Activated naive CD4-positive, alpha-beta T cell treated with Interleukin-2 at 50 U/mL for 16 hours (primary cell): Measurements from ENCODE around the gene TRIM71.

ENCODE experiments used
- DNase-seq: peaks from one replicate; pipeline ENCODE4 v3.0.0-alpha.2; 2020

TRIM71 gene

DNA sequence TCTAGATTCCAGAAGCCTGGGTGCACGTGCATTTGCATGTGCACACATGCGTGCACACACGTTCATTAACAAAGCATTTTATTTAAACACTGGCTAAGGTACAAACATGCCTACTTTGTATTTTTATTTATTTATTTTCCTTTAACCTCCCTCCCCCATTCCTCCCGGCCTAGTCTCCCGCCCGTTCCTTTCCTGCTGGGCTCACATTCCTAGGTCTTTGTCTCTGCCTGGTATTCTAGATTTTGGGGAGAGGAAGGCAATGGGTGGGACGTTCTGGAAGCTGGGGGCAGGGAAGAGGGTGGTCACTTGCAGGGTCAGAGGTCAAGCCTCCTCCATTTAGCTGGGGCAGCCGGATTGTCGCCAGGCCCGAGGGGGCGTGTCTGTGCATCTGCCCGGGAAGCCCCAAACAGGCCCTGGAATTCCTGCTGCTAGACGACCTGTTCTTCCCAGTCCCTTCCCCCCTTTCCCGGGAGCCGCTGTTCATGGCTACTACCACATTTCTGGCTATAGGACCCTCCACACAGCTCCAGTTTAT lies 51.8 kb downstream of the TRIM71 start:
- DNase-seq, result no peak

DNA sequence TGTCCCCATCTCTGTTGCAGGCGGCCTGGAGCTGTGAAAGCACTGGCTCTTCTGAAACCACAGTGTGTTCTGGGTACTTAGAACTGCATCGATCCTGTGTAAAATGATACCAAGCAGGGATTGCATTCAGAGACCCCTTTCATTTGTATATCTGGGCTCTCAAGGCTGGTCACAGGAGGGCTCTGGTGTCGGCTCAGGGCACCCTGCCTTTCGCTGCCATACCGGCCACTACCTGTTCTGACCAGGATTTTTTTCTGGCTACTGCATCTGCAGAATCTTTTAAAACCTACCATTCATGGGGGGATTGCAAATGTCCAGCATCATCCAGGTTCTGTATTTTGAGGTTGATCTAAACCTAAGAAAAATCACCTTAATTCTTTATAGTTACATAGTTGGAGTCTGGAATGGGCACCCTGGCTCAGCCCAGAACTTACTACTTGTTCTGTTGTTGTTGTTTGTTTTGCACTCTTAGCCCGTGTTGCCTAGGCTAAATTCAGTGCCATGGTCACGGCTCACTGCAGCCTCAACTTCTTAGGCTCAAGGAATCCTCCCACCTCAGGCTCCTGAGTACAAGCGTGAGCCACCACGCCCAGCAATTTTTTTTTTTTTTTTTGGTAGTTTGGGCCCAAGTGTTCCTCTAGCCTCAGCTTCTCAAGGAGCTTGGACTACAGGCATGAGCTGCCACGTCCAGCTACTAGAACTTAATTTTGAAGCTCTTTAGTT lies 52.7 kb downstream of the TRIM71 start:
- DNase-seq, result no peak

DNA sequence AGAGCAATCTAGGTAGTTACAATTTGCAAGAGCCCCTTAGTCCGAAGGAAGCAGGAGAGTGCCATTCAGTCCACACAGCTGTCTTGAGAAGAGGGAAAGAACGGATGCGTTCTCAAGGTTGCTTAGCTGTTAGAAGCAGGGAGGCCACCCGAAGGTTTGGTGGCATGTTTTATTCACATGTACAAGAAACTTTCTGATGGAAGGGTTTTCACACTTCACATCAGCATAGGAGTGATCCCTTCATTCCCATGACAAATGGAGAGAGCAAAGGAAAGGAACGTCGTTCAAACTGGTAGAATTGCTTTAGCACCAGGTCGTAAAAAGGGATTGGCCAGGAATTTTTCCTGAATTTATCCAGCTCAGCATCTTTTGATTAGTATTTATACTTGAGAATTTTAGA lies 53.5 kb downstream of the TRIM71 start:
- DNase-seq, result no peak

DNA sequence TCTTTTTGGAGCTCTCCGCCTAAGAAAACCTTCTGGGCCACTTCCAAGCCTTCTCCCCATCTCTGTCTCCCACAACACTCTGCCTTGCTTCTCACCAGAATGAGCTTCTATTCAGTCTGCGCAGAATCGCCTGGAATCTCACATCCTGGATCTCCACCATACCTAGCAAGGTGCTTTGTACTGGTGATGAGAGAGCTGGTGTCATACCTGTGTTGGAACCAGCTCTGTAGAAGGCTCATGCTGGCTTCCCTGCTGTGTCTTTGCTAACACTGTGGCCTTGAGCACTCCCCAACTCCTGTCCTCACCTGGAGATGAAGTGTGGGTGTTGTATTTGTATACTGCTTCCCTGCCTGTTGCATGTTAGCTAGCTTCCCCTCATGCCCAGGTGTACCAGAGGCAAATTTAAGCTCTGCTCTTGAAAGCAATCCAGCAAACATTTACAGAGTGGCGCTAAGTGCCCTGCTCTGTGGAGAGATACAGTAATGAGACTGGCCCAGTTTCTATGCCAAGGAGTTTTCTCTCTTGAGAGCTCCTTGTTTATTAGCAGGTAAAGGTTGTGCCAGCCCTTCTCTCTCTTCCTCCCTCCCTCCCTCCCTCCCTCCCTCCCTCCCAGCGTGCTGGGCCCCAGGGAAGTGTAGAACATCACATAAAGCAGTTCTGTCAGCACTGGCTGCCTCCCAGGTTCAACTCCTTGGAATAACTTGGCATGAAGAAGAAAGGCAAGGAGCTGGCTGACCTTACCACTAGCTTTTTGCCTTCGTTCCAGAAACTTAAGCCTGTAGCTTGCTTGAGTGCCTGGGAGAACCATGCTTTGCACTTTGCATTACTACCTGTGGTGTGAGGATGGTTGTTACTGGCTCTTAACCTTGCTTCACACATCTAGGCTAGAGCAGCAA lies 54.9 kb downstream of the TRIM71 start:
- no peak for DNase-seq

DNA sequence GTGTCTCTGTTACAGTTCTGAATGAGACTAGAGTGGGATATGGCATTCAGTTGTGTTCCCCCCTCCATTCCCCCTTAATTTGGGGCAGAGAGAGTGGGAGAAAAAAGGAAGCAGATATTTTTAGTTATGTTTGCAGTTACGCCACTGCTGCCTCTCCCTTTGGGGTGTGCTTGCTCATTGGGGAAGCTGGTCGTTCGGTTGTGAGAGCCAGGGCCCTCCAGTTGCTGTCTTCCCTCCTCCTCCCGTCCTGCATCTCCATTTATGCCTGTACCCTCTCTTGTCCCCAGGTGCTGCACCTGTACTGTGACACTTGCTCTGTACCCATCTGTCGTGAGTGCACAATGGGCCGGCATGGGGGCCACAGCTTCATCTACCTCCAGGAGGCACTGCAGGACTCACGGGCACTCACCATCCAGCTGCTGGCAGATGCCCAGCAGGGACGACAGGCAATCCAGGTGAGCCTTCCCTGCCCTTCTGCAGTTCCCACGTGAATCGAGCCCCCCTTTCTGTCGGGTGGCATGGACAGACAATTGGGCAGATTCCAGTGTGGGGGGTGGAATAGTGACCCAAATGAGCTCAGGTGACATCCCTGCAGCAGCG lies 55.8 kb downstream of the TRIM71 start:
- DNase-seq, result no peak

DNA sequence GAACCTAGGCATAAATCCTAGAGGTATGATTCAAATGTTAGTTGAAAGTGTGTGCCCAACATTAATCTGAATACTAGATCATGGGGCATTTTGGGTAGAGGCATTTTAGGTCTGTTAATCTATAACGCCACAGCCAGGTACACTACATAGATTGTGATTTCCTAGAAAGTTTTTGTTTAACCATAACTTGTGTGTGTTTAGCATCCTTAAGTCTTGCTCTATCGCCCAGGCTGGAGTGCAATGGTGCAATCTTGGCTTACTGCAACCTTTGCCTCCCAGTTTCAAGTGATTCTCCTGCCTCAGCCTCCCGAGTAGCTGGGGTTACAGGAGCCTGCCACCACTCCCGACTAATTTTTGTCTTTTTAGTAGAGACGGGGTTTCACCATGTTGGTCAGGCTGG lies 59.1 kb downstream of the TRIM71 start:
- no peak for DNase-seq

DNA sequence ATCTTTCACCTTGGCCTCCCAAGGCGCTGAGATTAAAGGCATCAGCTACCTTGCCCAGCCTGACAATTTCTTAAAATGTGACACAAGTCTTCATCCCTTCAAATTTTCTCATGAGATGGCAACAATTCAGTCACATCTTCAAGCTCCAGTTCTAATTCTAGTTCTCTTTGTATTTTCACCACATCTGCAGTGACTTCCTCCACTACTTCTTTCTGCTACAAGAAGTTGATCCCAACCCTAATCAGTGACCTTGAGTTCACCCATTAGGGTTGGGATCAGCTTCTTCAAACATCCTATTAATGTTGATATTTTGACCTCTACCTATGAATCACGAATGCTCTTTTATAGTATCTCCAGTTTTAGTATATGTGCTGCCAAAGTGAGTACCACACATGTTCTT lies 59.8 kb downstream of the TRIM71 start:
- DNase-seq, result no peak

DNA sequence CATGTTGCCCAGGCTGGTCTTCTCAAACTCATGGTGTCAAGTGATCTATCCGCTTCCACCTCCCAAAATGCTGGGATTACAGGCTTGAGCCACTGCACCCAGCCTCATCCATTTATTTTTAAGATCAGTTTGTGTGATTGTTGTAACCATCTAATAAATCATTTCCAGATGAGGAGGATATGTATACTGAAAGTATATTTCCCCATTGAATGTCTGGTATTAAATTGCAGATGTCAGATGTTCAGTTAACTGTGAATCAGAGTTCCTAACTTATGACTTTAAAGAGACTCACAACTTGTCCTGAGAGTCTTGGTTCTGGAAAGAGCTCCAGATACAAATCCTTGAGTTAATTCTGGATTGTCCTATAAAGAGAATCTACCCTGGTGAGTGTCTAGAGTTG lies 62.4 kb downstream of the TRIM71 start:
- DNase-seq, result no peak

DNA sequence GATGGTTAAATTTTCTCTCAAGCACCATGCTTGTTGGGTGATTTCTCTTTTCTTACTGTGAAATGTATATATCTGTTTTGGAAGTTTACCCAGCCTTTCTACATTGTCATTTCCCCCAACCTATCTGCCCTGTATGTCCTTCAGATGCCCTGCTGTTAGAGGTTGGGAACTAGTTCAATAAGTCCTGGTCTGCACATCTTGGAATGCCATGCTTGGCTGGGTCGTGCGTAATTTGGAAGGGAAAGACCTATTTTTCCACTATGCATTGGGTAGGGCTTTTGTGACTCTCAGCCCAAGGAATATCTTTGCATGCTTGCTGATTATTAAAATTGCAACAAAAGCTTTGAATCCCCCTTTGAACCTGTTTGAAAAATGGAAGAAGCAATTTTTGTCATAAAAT lies 63.8 kb downstream of the TRIM71 start:
- no peak for DNase-seq

DNA sequence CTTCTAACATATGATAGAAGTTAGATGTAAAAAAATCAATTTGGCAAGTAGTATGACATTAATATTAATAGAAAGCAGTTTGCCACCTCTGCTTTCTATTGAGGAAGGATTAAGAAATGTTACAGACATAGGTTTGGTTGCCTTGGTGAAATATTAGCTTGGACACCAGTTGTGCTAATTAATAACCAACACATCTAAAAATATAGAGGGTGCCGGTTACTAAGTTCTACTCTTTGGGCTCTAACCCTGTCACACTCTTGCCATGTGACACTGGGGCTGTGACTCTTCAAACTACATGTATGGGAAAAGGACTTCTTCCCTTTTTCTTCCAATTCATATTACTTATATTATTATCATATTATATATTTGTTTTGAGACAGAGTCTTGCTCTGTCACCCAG lies 64.4 kb downstream of the TRIM71 start:
- no peak for DNase-seq

DNA sequence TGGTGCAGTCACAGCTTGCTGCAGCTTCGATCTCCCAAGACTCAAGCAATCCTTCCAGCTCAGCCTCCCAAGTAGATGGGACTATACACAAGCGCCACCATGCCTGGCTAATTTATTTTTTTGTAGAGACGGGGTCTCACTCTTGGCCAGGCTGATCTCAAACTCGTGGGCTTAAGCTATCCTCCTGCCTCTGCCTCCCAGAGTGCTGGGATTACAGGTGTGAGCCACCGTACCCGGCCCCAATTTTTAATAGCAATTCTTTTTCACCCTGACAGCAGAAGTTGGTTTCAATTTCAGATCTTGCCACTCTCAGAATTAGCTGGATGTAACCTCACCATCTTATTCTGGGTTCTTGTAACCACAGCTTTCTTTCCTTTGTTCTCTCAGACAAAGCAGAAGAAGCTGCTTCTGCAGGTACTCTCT lies 64.8 kb downstream of the TRIM71 start:
- DNase-seq, result no peak

DNA sequence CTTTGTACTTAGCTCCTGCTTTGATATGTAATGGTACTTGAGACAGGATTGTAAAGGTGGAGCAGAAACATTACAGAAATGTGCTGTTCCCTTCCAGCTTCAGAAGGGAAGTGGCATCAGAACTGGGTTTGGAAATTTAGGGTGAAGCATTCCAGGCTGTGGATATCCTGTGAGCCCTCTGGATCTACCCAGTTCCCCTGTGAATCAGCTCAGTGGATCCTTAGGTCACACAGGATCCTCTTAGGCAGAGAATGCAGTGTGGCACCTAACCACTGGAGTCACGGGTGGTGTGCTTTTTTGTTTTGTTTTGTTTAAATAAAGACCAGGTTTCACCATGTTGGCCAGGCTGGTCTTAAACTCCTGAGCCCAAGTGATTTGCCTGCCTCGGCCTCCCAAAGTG lies 66.0 kb downstream of the TRIM71 start:
- no peak for DNase-seq

DNA sequence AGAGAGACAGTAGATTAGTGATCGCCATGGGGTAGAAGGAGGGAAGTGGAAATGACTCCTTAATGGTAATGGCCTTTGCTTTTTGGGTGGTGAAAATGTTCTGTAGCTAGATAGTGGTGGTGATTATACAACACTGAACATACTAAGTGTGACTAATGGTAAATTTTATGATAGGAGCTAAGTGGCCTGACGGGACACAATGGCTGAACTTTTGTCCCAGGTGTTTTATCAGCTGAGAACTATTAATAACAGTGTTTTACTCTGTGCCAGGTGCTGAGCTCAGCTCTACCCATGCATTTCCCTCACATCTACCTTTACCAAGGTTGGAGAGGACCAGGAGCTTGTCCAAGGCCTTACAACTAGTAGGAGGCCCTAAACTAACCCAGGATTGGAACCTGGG lies 66.8 kb downstream of the TRIM71 start:
- DNase-seq, result no peak

DNA sequence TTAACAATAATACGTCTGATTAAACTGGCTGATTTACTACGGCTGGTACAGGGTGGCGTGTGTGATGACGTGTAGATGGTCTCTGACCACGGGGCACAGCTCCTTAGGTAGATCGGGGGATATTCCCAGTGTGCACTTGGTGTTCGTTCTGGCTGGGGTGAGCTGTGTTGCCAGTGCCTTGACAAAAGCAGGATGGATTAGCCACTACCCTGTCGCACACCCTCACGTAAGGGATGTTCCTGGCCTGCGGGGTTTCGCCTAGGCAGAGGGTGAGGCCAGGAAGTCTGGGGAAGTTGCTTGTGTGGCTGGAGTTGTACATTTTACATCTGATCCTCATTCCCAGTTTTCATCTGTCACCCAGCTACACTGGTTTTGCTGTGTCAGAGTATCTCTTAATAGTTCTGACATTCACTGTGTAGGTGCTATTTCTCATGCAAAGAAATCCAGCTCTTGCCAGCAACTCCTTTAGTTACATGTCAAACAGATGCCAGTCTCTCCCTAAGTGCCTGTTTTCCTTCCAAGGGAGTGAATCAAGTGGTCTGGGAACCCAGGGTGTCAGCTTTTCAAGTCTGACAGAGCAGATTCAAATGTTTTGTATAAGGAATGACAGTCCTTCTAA lies 67.6 kb downstream of the TRIM71 start:
- no peak for DNase-seq

DNA sequence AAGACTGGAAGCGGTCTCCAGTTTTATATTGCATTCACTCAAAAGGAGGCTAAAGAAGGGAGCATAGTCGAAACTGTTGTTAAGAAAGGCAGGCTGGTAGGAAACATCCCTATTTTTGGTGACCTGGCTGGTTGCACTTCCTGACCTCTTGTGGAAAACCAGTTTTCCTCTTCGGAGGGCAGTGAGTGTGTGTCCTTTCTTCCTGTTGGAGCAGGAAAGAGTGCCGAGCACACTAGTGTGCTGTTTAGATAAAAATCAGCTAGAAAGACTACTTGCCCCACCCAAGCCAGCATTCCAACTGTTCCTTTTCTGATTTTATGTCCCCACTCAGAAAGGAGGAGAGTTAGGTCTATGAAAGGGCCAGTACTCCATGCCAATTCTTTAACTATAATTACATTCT lies 68.5 kb downstream of the TRIM71 start:
- DNase-seq, result no peak

DNA sequence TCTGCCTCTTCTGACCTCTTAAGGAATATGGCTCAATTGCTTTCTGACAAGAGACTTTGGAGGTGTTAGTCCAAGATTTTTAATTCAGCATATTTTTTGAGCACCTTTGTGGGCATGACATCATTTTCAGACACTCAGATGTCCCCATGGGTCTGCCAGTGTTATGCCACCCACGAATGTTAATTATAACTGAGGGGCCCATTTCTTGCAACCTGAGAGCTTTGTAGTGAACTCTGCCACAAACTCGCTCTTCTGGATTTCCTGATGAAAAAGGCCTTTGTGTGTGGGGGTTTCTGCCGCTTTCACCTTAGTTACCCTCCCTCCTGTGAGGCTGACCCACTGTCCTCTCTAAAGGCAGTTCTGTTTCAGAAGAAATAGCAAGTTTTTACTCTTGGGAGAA lies 69.1 kb downstream of the TRIM71 start:
- no peak for DNase-seq

DNA sequence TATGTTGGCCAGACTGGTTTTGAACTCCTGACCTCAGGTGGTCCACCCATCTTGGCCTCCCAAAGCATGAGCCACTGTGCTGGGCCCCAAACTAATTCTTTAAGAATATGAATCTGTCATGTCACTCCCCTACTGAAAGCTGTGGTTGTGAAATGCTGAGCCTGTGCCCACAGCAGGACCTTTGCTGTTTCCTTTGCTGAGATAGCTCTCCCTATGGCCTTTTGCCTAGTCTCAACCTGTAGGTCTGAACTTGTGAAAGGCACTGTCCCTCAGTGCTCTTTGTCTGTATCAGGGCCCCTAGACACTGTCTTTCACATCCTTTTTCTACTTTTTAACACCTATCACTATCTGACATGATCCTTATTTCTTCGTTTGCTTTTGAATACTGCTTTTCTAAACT lies 70.9 kb downstream of the TRIM71 start:
- DNase-seq, result no peak

DNA sequence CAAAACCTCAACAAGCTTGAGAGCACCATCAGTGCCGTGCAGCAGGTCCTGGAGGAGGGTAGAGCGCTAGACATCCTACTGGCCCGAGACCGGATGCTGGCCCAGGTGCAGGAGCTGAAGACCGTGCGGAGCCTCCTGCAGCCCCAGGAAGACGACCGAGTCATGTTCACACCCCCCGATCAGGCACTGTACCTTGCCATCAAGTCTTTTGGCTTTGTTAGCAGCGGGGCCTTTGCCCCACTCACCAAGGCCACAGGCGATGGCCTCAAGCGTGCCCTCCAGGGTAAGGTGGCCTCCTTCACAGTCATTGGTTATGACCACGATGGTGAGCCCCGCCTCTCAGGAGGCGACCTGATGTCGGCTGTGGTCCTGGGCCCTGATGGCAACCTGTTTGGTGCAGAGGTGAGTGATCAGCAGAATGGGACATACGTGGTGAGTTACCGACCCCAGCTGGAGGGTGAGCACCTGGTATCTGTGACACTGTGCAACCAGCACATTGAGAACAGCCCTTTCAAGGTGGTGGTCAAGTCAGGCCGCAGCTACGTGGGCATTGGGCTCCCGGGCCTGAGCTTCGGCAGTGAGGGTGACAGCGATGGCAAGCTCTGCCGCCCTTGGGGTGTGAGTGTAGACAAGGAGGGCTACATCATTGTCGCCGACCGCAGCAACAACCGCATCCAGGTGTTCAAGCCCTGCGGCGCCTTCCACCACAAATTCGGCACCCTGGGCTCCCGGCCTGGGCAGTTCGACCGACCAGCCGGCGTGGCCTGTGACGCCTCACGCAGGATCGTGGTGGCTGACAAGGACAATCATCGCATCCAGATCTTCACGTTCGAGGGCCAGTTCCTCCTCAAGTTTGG lies 72.9 kb downstream of the TRIM71 start:
- no peak for DNase-seq

DNA sequence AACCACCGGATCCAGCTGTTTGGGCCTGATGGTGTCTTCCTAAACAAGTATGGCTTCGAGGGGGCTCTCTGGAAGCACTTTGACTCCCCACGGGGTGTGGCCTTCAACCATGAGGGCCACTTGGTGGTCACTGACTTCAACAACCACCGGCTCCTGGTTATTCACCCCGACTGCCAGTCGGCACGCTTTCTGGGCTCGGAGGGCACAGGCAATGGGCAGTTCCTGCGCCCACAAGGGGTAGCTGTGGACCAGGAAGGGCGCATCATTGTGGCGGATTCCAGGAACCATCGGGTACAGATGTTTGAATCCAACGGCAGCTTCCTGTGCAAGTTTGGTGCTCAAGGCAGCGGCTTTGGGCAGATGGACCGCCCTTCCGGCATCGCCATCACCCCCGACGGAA lies 73.6 kb downstream of the TRIM71 start:
- no peak for DNase-seq

DNA sequence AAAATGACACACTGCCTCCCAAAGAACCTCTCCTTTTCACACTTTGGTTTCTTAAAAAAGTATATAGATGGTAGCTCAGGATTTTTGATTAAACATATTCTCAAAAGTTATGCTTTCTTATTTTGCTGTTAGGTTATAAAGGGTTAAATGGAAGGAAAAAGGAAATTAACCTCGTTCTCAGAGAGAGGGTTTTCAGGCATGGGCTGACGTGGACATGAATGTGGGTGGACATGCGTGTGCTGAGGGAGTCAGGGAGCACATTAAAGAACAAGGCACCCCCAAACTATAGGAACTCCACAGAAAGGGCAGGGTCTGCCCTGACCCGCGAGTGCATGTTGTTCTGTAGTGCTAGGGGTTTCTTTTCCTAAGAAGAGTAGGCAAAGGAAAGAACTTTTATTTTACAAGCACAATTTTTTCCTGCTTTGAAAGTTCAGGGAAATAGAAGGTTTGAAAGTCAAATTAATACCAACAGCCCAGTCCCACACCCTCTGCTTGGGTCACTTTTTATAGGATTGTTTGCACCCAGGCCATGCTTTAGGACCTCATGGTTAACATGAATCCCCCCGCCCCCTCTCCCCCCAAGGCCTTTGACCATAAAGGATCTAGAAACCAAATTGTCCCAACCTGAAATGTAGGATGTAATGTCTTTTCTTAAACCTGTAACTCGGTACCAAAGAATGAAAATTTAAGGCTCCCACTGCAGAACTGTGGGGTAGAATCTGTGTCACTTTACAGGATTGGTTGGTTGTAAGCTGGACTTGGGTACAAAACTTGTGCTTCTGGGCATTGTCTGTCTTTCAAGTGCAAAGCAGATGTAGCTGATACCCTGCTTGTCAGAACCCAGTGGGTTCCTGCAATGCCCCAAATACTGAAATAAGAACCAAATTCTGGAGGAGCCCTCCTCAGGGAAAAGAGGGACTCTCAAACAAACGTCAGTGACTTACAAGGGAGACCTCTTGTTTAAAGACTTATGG lies 75.1 kb downstream of the TRIM71 start:
- DNase-seq, result no peak

DNA sequence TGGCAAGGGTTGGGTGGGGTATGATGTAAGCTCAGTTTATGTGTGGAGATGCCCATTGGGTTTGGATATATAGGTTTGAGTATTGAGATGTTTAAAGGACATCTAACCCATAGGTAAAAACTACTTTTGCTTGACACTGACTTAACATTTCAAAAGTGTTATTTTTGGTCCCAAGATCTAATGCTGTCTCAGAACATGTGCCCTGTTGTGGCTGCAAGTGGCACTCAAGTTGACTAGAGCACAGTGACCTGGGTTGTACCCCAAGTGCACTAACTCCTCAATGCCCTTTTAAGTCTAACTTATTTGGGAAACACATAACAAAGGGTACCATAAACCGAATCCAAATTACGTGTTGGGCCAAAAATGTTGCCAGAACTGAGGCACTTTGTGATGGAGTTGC lies 77.2 kb downstream of the TRIM71 start:
- no peak for DNase-seq
